Measurements from ENCODE around the gene ZNF335.

Gene ZNF335

GRCh38 chr20:45924391-45925261 is 47.4 kb downstream of the ZNF335 start:
- no peaks in the 10 kb centered on the region for H3K36me3 ChIP-seq (ENCODE audit: control insufficient read depth in 1 of 2, insufficient read depth in 2 of 2, low read length in 2 of 2)
- H3K27me3 ChIP-seq (ENCODE audit: low read depth, low read length) = no peaks in the 10 kb centered on the region
- H3K4me1 ChIP-seq (ENCODE audit: control insufficient read depth in 1 of 2, insufficient read depth in 2 of 2, low read length in 2 of 2) = peaks cover 2 to 11% of the 10 kb centered on the region in 2 donors
- peak overlapping the region; percentile 19 for H3K27ac ChIP-seq (ENCODE audit: low read length)
- H3K9me3 ChIP-seq (ENCODE audit: control insufficient read depth in 1 of 2, low read length in 2 of 2) = no peaks in the 10 kb centered on the region
- H3K4me3 ChIP-seq (ENCODE audit: low read depth in 1 of 2, low read length in 2 of 2) = no peak overlapping the region

GRCh38 chr20:45921337-45922189 is 50.4 kb downstream of the ZNF335 start:
- H3K4me1 ChIP-seq (ENCODE audit: control insufficient read depth in 1 of 2, insufficient read depth in 2 of 2, low read length in 2 of 2) = peaks cover 5 to 23% of the 10 kb centered on the region in 2 donors
- no peaks in the 10 kb centered on the region for H3K9me3 ChIP-seq (ENCODE audit: control insufficient read depth in 1 of 2, low read length in 2 of 2)
- H3K4me3 ChIP-seq (ENCODE audit: low read depth in 1 of 2, low read length in 2 of 2) = no peak overlapping the region
- no peaks in the 10 kb centered on the region for H3K27me3 ChIP-seq (ENCODE audit: low read depth, low read length)
- no peak overlapping the region for H3K27ac ChIP-seq (ENCODE audit: low read length)
- H3K36me3 ChIP-seq (ENCODE audit: control insufficient read depth in 1 of 2, insufficient read depth in 2 of 2, low read length in 2 of 2) = no peaks in the 10 kb centered on the region

GRCh38 chr20:45920462-45921336 is 51.3 kb downstream of the ZNF335 start:
- peak overlapping the region; percentile 36 for H3K27ac ChIP-seq (ENCODE audit: low read length)
- no peak overlapping the region for H3K4me3 ChIP-seq (ENCODE audit: low read depth in 1 of 2, low read length in 2 of 2)
- peaks cover 5 to 23% of the 10 kb centered on the region in 2 donors for H3K4me1 ChIP-seq (ENCODE audit: control insufficient read depth in 1 of 2, insufficient read depth in 2 of 2, low read length in 2 of 2)
- no peaks in the 10 kb centered on the region for H3K9me3 ChIP-seq (ENCODE audit: control insufficient read depth in 1 of 2, low read length in 2 of 2)
- no peaks in the 10 kb centered on the region for H3K36me3 ChIP-seq (ENCODE audit: control insufficient read depth in 1 of 2, insufficient read depth in 2 of 2, low read length in 2 of 2)
- no peaks in the 10 kb centered on the region for H3K27me3 ChIP-seq (ENCODE audit: low read depth, low read length)

- Histone ChIP-seq H3K9me3 (ENCODE audit: control insufficient read depth in 1 of 2, low read length in 2 of 2) (no peaks in the 10 kb centered on the region), H3K27me3 (ENCODE audit: low read depth, low read length) (no peaks in the 10 kb centered on the region), H3K4me3 (ENCODE audit: low read depth in 1 of 2, low read length in 2 of 2) (no peak overlapping the region), H3K4me1 (ENCODE audit: control insufficient read depth in 1 of 2, insufficient read depth in 2 of 2, low read length in 2 of 2) (peaks cover 5 to 23% of the 10 kb centered on the region in 2 donors), H3K27ac (ENCODE audit: low read length) (peak overlapping the region; percentile 36), H3K36me3 (ENCODE audit: control insufficient read depth in 1 of 2, insufficient read depth in 2 of 2, low read length in 2 of 2) (no peaks in the 10 kb centered on the region)
Measured at GRCh38 chr20:45919542-45920399, 52.2 kb downstream of the ZNF335 start.

GRCh38 chr20:45918779-45919537 is 53.0 kb downstream of the ZNF335 start:
- Histone ChIP-seq H3K36me3 (ENCODE audit: control insufficient read depth in 1 of 2, insufficient read depth in 2 of 2, low read length in 2 of 2) (no peaks in the 10 kb centered on the region), H3K9me3 (ENCODE audit: control insufficient read depth in 1 of 2, low read length in 2 of 2) (no peaks in the 10 kb centered on the region), H3K4me3 (ENCODE audit: low read depth in 1 of 2, low read length in 2 of 2) (no peak overlapping the region), H3K4me1 (ENCODE audit: control insufficient read depth in 1 of 2, insufficient read depth in 2 of 2, low read length in 2 of 2) (peaks cover 5 to 19% of the 10 kb centered on the region in 2 donors), H3K27ac (ENCODE audit: low read length) (peak overlapping the region; percentile 58), H3K27me3 (ENCODE audit: low read depth, low read length) (no peaks in the 10 kb centered on the region)

- H3K4me1 ChIP-seq (ENCODE audit: control insufficient read depth in 1 of 2, insufficient read depth in 2 of 2, low read length in 2 of 2) = peaks cover 5 to 19% of the 10 kb centered on the region in 2 donors
- H3K27me3 ChIP-seq (ENCODE audit: low read depth, low read length) = no peaks in the 10 kb centered on the region
- no peaks in the 10 kb centered on the region for H3K9me3 ChIP-seq (ENCODE audit: control insufficient read depth in 1 of 2, low read length in 2 of 2)
- H3K36me3 ChIP-seq (ENCODE audit: control insufficient read depth in 1 of 2, insufficient read depth in 2 of 2, low read length in 2 of 2) = no peaks in the 10 kb centered on the region
- H3K4me3 ChIP-seq (ENCODE audit: low read depth in 1 of 2, low read length in 2 of 2) = no peak overlapping the region
- H3K27ac ChIP-seq (ENCODE audit: low read length) = peak overlapping the region; percentile 58
Measured at GRCh38 chr20:45918182-45918737, 53.7 kb downstream of the ZNF335 start.

GRCh38 chr20:45917790-45918141 is 54.2 kb downstream of the ZNF335 start:
- Histone ChIP-seq H3K9me3 (ENCODE audit: control insufficient read depth in 1 of 2, low read length in 2 of 2) (no peaks in the 10 kb centered on the region), H3K4me1 (ENCODE audit: control insufficient read depth in 1 of 2, insufficient read depth in 2 of 2, low read length in 2 of 2) (peaks cover 5 to 19% of the 10 kb centered on the region in 2 donors), H3K36me3 (ENCODE audit: control insufficient read depth in 1 of 2, insufficient read depth in 2 of 2, low read length in 2 of 2) (no peaks in the 10 kb centered on the region), H3K4me3 (ENCODE audit: low read depth in 1 of 2, low read length in 2 of 2) (no peak overlapping the region), H3K27me3 (ENCODE audit: low read depth, low read length) (no peaks in the 10 kb centered on the region), H3K27ac (ENCODE audit: low read length) (no peak overlapping the region)

GRCh38 chr20:45913116-45913515 is 58.9 kb downstream of the ZNF335 start:
- H3K27ac ChIP-seq (ENCODE audit: low read length) = no peak overlapping the region
- no peaks in the 10 kb centered on the region for H3K9me3 ChIP-seq (ENCODE audit: control insufficient read depth in 1 of 2, low read length in 2 of 2)
- no peak overlapping the region for H3K4me3 ChIP-seq (ENCODE audit: low read depth in 1 of 2, low read length in 2 of 2)
- no peaks in the 10 kb centered on the region for H3K27me3 ChIP-seq (ENCODE audit: low read depth, low read length)
- H3K4me1 ChIP-seq (ENCODE audit: control insufficient read depth in 1 of 2, insufficient read depth in 2 of 2, low read length in 2 of 2) = peaks cover 0 to 23% of the 10 kb centered on the region in 2 donors
- H3K36me3 ChIP-seq (ENCODE audit: control insufficient read depth in 1 of 2, insufficient read depth in 2 of 2, low read length in 2 of 2) = no peaks in the 10 kb centered on the region

- Histone ChIP-seq H3K36me3 (ENCODE audit: control insufficient read depth in 1 of 2, insufficient read depth in 2 of 2, low read length in 2 of 2) (peaks cover 0 to 4% of the 10 kb centered on the region in 2 donors), H3K27ac (ENCODE audit: low read length) (no peak overlapping the region), H3K4me1 (ENCODE audit: control insufficient read depth in 1 of 2, insufficient read depth in 2 of 2, low read length in 2 of 2) (peaks cover 0 to 17% of the 10 kb centered on the region in 2 donors), H3K4me3 (ENCODE audit: low read depth in 1 of 2, low read length in 2 of 2) (peak overlapping the region; percentile 72 to 84), H3K9me3 (ENCODE audit: control insufficient read depth in 1 of 2, low read length in 2 of 2) (no peaks in the 10 kb centered on the region), H3K27me3 (ENCODE audit: low read depth, low read length) (no peaks in the 10 kb centered on the region)
Measured at GRCh38 chr20:45912344-45912682, 59.7 kb downstream of the ZNF335 start.
